Panc1 (cell line): ENCODE measurements around the gene CPO.

Source experiments
- CTCF ChIP-seq: fragments of 450-650 bp; IDR thresholded peaks from 2 replicates; pipeline ENCODE4 v1.5.1; 2017; ENCODE audit warnings: mild to moderate bottlenecking
- POLR2AphosphoS5 ChIP-seq: IDR thresholded peaks from 2 replicates; pipeline ENCODE4 v1.6.1; 2012; ENCODE audit warnings: mild to moderate bottlenecking, low read depth, low read length, moderate library complexity
- REST ChIP-seq, 2 experiments: IDR thresholded peaks; 2 replicates each; pipeline ENCODE4 v1.6.1; 2011 to 2012; ENCODE audit warnings: low read depth in 2 of 2, control low read depth in 1 of 2, low read length in 1 of 2, mild to moderate bottlenecking in 1 of 2, moderate library complexity in 1 of 2; ENCODE audit not compliant: insufficient read depth in 1 of 2
- SIN3A ChIP-seq: IDR thresholded peaks from 2 replicates; pipeline ENCODE4 v1.6.1; 2012; ENCODE audit warnings: low read depth, mild to moderate bottlenecking, low read length, moderate library complexity, borderline replicate concordance; ENCODE audit not compliant: insufficient read depth
- TCF7L2 ChIP-seq: IDR thresholded peaks from 2 replicates; pipeline ENCODE4 v1.6.1; 2011; ENCODE audit warnings: mild to moderate bottlenecking, low read depth, low read length, inconsistent platforms

- TF ChIP-seq CTCF (no peak), REST (IDR thresholded peaks at IDR 0.05; ENCODE audit: insufficient read depth in 1 of 2, low read depth in 2 of 2, low read length in 1 of 2) (no peak), POLR2AphosphoS5 (no peak), SIN3A (no peak), TCF7L2 (no peak)
Observed at GRCh38 chr2:206984206-206984605, 44.9 kb downstream of the CPO start.
